ENCODE measurements around the gene PROX2. TPM values are rescaled to one million over a fixed set of nuclear protein-coding genes. Genes with fewer than 3 reads are reported as not detected.

Gene PROX2
- total and polyA plus RNA-seq, 2 donors (not counting 1 experiment from before 2014, with no cell fraction given), result 0.03 to 0.07 TPM

DNA sequence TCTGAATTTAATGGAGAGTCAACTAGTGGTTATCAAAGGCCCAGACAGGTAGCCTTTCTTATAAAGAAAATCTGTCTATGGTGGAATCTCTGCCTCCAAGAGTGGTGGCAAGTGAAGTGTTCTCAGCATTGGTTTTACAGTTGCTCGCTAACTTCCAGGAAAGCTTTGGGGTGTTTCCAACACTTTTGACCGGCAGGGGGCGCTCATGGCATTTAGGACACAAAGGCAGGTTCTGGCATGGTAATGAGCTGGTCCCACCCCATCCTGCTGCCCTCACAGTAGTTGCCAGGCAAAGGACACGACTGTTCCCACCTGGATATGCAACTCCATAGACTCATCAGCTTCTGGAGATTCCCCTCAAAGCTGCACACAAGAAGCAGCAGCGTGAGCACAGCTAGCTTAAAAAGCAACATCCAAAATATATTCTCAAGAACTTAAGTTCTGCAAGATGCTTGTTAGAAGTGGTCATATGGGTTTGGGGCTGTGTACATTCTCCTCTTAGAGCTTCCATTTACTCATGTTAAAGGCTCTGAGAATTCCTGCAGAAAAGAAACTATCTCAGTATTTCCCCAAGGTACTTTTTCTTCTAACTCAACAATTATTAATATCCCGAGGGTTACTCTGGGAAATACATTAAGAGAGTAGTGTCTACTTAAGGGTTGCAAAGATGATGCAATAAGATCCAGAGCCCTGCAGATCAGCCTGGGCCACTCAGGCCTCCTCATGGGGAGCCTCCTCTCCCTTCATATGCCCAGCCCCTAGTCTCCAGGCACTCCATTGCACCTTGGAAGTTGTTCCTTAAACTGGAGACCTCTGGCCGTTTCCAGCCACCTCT, 14.8 kb downstream of the PROX2 start:
- TF ChIP-seq, protein P1, sequence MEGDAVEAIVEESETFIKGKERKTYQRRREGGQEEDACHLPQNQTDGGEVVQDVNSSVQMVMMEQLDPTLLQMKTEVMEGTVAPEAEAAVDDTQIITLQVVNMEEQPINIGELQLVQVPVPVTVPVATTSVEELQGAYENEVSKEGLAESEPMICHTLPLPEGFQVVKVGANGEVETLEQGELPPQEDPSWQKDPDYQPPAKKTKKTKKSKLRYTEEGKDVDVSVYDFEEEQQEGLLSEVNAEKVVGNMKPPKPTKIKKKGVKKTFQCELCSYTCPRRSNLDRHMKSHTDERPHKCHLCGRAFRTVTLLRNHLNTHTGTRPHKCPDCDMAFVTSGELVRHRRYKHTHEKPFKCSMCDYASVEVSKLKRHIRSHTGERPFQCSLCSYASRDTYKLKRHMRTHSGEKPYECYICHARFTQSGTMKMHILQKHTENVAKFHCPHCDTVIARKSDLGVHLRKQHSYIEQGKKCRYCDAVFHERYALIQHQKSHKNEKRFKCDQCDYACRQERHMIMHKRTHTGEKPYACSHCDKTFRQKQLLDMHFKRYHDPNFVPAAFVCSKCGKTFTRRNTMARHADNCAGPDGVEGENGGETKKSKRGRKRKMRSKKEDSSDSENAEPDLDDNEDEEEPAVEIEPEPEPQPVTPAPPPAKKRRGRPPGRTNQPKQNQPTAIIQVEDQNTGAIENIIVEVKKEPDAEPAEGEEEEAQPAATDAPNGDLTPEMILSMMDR (IDR thresholded peaks at IDR 0.05), result peak; percentile 87
- no peak for TF ChIP-seq EZH2 (IDR thresholded peaks at IDR 0.05; ENCODE audit: borderline replicate concordance, insufficient read depth, low read depth, low read length, poor library complexity, severe bottlenecking)
- Histone ChIP-seq H3K4me1 (ENCODE audit: control insufficient read depth in 2 of 2, insufficient read depth in 2 of 2, low read length in 2 of 2) (peaks cover 0 to 19% of the 10 kb centered on the region in 2 donors), H3K4me2 (replicated peaks; ENCODE audit: low read depth, low read length, poor library complexity, severe bottlenecking) (no peak overlapping the region), H2AFZ (ENCODE audit: insufficient read depth, low read depth, low read length, poor library complexity, severe bottlenecking) (no peak overlapping the region), H3K27me3 (replicated peaks in 1 of 4; ENCODE audit: control extremely low read depth in 1 of 4, control insufficient read depth in 3 of 4, insufficient read depth in 4 of 4, low read length in 3 of 4) (no peaks in the 10 kb centered on the region), H3K27ac (ENCODE audit: low read length in 2 of 2) (no peak overlapping the region), H3K36me3 (replicated peaks in 1 of 2; ENCODE audit: control extremely low read depth in 1 of 2, control insufficient read depth in 1 of 2, extremely low read depth in 1 of 2, insufficient read depth in 2 of 2, low read length in 1 of 2) (peaks cover 0 to 3% of the 10 kb centered on the region in 2 experiments), H3K9me3 (ENCODE audit: control extremely low read depth in 1 of 3, control insufficient read depth in 2 of 3, insufficient read depth in 1 of 3, low read length in 2 of 3) (no peaks in the 10 kb centered on the region), H3K4me3 (ENCODE audit: control extremely low read depth in 1 of 5, extremely low read depth in 1 of 5, insufficient read depth in 1 of 5, low read depth in 2 of 5, low read length in 4 of 5) (no peak overlapping the region), H4K20me1 (ENCODE audit: control insufficient read depth, insufficient read depth, low read length, poor library complexity, severe bottlenecking) (no peaks in the 10 kb centered on the region), H3K9ac (ENCODE audit: low read length) (no peak overlapping the region), H3K79me2 (ENCODE audit: control insufficient read depth, insufficient read depth, low read length) (no peaks in the 10 kb centered on the region)
- peak; percentile 81 for ATAC-seq (ENCODE audit: low read depth)
- no peak overlapping the region for H3K4me3 Mint-ChIP-seq
- intact Hi-C loops (cut with micrococcal nuclease), result loop anchor here (1.0 kb wide), 2 partner anchors 44 to 227 kb away; no protein-coding TSS in a partner anchor
- peak; percentile 88 for DNase-seq
- peaks cover 9% of the 10 kb centered on the region for H3K4me1 Mint-ChIP-seq
- ChIA-PET POLR2A (interaction anchor here (0.6 to 1.5 kb wide), 2 partner anchors 9 to 45 kb away, joined by 6 to 7 read pairs; no protein-coding TSS in a partner anchor), CTCF (interaction anchor here (0.6 to 41.3 kb wide), 48 partner anchors 12 to 445 kb away, joined by 3 to 926 read pairs (median 4); partner anchors contain the start of genes ACYP1, DLST, EIF2B2 and NEK9)
- H3K9me3 Mint-ChIP-seq (ENCODE audit: insufficient read depth), result no peaks in the 10 kb centered on the region
- 4% methylated on average over 5 of the region's 7 CpGs for WGBS (ENCODE audit: insufficient coverage)
- H3K27ac Mint-ChIP-seq, result no peak overlapping the region
- H3K27me3 Mint-ChIP-seq, result no peaks in the 10 kb centered on the region

Data from B cell (primary cell).